Mesodermal cell (in vitro differentiated cells): ENCODE data around the gene MAD2L1.

Experiments
- H3K27ac ChIP-seq: 2 replicates; pipeline ENCODE4 v1.7.0; 2013; ENCODE audit warnings: mild to moderate bottlenecking, low read depth, low read length, moderate library complexity; ENCODE audit not compliant: severe bottlenecking
- H3K36me3 ChIP-seq: 2 replicates; pipeline ENCODE4 v1.7.1; 2013; ENCODE audit warnings: mild to moderate bottlenecking, low read length, moderate library complexity; ENCODE audit not compliant: control insufficient read depth, insufficient read depth
- H3K4me1 ChIP-seq: one replicate; pipeline ENCODE4 v1.7.1; 2013; ENCODE audit warnings: mild to moderate bottlenecking, low read length; ENCODE audit not compliant: insufficient read depth, control insufficient read depth, poor library complexity, severe bottlenecking
- H3K4me3 ChIP-seq: 2 replicates; pipeline ENCODE4 v1.7.0; 2013; ENCODE audit warnings: low read length, control low read depth, mild to moderate bottlenecking; ENCODE audit not compliant: insufficient read depth, poor library complexity, severe bottlenecking; ENCODE audit errors: extremely low read depth
- H3K9me3 ChIP-seq: 2 replicates; pipeline ENCODE4 v1.7.1; 2013; ENCODE audit warnings: mild to moderate bottlenecking, low read length, moderate library complexity; ENCODE audit not compliant: control insufficient read depth
- WGBS, 2 experiments: methylation state at CpG; one replicate each; pipeline ENCODE4 v1.1.5; 2013; ENCODE audit warnings: missing lambda C conversion rate in 2 of 2; ENCODE audit not compliant: insufficient coverage in 2 of 2; 5-methylcytosine and 5-hydroxymethylcytosine counted together

The MAD2L1 gene

DNA sequence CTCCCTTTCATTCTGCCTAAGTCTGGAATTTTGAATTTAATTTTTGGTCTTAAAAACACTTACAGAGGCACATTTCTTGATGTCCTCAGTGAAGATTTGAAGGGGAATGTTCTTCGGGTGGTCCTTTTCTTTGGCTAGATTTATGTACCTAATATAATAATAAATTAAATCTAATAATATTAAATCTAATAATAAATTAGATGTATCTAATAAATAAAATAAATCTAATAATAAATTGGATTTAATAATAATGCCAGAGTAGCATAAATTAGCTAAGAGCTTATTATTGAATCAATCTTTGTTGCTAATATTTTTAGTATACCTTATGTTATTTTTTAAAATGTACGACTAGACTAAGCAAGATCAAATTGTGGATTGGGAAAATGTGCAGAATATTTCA lies 39.8 kb downstream of the MAD2L1 start:
- Histone ChIP-seq H3K27ac (no peak overlapping the region), H3K4me3 (no peak overlapping the region), H3K36me3 (no peaks in the 10 kb centered on the region), H3K4me1 (no peaks in the 10 kb centered on the region), H3K9me3 (no peaks in the 10 kb centered on the region)
- WGBS, 2 experiments = no CpG with 5 or more reads among the region's 2 CpGs

DNA sequence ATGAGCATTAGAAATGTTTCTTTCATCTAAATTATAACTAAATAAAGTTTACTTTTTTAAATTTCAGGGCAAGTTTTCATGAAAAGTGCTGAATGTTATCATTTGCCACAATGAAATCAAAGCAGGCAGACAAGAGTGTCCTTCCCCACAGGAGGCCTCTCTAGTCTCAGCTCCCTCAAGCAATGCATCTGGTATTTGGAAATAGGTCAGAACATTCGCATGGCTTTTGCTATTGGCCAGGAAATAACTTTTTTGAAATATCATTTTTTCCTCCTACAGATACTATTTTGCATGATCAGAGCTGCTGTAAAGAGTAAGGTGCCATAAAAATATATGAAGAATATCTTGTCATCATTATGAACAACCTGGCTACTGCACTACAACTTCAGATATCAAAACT lies 41.1 kb downstream of the MAD2L1 start:
- no CpG with 5 or more reads among the region's 1 CpG for WGBS, 2 experiments
- Histone ChIP-seq H3K4me3 (no peak overlapping the region), H3K4me1 (no peaks in the 10 kb centered on the region), H3K27ac (no peak overlapping the region), H3K9me3 (no peaks in the 10 kb centered on the region), H3K36me3 (no peaks in the 10 kb centered on the region)

DNA sequence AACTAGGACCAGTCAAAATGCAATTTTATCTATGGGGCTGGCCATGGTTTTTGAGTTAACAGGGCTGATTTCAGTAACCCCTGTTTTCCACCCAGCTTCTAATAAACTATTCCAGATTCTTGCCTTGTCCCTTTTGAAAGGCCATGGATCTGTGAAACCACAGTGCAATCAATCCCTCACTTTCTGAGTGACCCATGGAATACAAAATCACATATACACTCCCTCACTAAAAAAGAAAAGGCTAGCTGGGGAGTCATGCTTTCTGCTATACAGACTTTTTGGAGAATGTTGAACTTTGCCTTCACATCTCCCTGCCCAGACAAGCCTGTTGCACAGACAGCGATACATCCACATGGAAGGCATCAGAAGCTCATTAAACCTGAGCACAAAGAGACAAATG lies 47.9 kb downstream of the MAD2L1 start:
- H3K4me1 ChIP-seq = no peaks in the 10 kb centered on the region
- H3K4me3 ChIP-seq = no peak overlapping the region
- no peak overlapping the region for H3K27ac ChIP-seq
- H3K9me3 ChIP-seq = no peaks in the 10 kb centered on the region
- H3K36me3 ChIP-seq = no peaks in the 10 kb centered on the region
- WGBS, 2 experiments = 100% methylated on average over 1 of the region's 1 CpG; no CpG with 5 or more reads in 1 of the 2 experiments

DNA sequence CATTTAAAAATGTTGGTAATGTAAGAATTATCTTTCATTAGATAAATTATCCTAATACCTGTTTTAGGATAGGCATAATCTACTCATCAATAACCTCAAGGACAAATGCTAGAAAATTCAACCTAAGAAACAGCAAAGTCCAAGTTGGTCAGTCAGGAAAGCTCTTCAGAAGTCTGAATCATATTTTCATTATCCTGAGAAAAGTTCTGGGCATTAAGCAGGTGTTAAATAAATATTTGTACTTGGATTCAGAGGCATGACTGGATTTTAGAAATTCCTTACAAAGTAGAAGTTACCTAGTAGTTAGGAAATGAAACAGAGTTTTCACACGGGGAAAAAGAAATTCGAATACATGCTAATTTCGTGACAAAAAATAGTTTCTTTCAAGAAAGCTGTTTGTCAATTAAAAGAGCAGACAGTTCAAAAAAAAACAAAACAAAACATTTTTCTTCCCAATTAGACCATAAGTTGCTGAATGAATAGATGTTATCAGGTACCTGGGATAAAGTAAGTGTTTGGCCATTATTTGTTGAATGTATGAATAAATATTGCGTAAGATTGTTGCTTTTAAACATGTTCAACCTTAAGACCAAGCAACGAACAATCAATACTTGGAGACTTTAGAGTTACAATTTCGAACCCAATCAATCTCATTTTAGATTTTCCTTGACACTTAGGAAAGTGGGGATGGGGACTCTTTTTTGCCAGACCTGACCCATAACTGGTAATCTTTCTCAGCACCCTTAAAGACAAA lies 48.5 kb downstream of the MAD2L1 start:
- H3K36me3 ChIP-seq = no peaks in the 10 kb centered on the region

DNA sequence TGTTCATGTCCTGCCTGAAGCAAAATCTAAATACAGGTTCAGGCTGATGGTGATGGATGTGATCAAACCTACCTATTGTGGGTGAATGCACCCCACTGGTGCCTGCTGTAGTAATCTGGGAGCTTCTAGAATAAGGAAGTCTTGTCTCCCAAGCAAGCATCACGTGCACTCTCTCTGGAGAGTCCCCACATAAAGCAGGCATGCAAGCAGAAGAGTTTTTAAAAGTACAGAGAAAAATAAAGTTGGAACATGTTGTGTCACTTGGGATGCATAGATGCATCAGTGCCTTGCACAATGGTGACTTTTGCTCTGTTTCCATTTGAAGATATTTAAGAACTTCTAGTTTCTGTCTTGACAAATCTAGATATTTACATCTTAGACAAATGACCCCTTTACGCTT lies 54.9 kb downstream of the MAD2L1 start:
- Histone ChIP-seq H3K27ac (no peak overlapping the region), H3K4me1 (no peaks in the 10 kb centered on the region), H3K9me3 (no peaks in the 10 kb centered on the region), H3K36me3 (no peaks in the 10 kb centered on the region), H3K4me3 (no peak overlapping the region)
- 82 to 100% methylated on average over 1 of the region's 2 CpGs for WGBS, 2 experiments

More for the DNA sequence above, 48.5 kb downstream of the MAD2L1 start:
- 85 to 92% methylated on average over 3 of the region's 6 CpGs for WGBS, 2 experiments
- Histone ChIP-seq H3K4me1 (no peaks in the 10 kb centered on the region), H3K4me3 (no peak overlapping the region), H3K27ac (no peak overlapping the region), H3K9me3 (no peaks in the 10 kb centered on the region)

DNA sequence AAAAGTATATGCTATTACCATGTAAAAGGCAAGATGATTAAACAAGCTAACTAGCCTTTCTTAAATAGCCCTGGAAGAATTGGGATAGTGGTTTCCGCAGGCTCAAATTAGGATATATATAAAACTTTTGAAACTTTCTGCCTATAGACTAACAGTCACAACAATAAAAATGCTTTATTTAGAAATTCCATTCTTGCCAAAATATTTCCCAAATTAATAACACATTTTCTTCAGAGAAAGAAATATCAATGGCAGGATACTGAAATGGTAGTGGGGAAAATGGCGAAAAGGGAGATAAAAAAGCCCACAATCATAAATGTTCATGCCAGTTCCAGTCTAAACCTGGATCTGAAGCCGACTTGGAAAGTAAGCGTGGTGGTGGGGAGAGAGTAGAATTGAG lies 56.0 kb downstream of the MAD2L1 start:
- no peak overlapping the region for H3K4me3 ChIP-seq

DNA sequence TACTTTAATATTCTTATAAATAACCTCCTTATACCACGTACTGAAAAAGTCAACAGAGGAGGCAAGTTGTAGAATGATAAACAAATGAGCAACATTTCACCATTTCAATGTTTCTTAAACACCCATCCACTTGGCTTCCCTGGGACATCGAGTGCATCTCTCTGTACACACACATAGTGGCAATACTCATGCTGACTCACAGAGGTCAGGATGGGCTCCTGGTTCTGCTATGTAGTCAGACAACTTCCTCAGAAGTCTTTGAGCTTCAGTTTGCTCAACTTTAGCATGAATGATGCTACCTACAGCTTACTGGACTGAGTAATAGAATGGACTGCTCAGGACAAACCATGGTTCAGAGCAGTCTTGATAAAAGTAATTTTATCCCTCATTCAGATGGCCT lies 56.9 kb downstream of the MAD2L1 start:
- H3K36me3 ChIP-seq = no peaks in the 10 kb centered on the region
- no peak overlapping the region for H3K27ac ChIP-seq
- 88 to 100% methylated on average over 1 of the region's 2 CpGs for WGBS, 2 experiments
- no peak overlapping the region for H3K4me3 ChIP-seq
- no peaks in the 10 kb centered on the region for H3K4me1 ChIP-seq
- H3K9me3 ChIP-seq = no peaks in the 10 kb centered on the region

More for the DNA sequence above, 56.0 kb downstream of the MAD2L1 start:
- no CpG with 5 or more reads among the region's 4 CpGs for WGBS, 2 experiments
- H3K9me3 ChIP-seq = no peaks in the 10 kb centered on the region
- H3K36me3 ChIP-seq = no peaks in the 10 kb centered on the region
- H3K27ac ChIP-seq = no peak overlapping the region
- no peaks in the 10 kb centered on the region for H3K4me1 ChIP-seq

- Histone ChIP-seq H3K4me1 (no peaks in the 10 kb centered on the region), H3K4me3 (no peak overlapping the region), H3K36me3 (no peaks in the 10 kb centered on the region), H3K27ac (no peak overlapping the region), H3K9me3 (no peaks in the 10 kb centered on the region)
- WGBS, 2 experiments = 100% methylated on average over 1 of the region's 4 CpGs
Observed at GRCh38 chr4:120008957-120009356, 57.7 kb downstream of the MAD2L1 start.

DNA sequence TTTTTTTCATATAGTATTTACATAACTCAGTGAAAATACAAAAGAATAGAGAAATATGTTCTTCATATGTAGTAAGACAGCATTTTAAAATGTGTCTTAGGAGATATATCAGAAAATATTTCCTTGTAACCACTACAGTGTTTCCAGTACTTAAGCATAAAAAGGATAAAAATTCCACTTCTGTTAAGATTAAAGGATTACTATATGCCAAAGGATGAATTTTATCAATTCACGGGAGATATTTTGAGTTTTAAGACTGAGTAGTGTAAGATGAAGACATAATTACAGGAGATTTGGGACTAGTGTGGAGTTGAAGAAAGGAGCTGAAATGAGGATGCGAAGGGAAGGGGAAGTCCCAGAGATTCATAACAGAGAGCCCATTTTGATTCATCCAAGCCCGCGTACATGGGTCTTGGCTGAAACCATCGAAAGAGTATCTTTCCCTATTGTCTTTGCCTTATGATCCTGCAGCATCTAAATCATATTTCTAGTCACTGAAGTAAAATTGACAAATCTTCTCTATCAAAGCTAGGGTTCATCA lies 58.7 kb downstream of the MAD2L1 start:
- no peaks in the 10 kb centered on the region for H3K9me3 ChIP-seq
- H3K4me3 ChIP-seq = no peak overlapping the region
- no peaks in the 10 kb centered on the region for H3K36me3 ChIP-seq
- H3K27ac ChIP-seq = no peak overlapping the region
- no peaks in the 10 kb centered on the region for H3K4me1 ChIP-seq
- 88 to 99% methylated on average over 5 of the region's 5 CpGs for WGBS, 2 experiments

- Histone ChIP-seq H3K36me3 (no peaks in the 10 kb centered on the region), H3K27ac (no peak overlapping the region), H3K9me3 (no peaks in the 10 kb centered on the region), H3K4me3 (no peak overlapping the region), H3K4me1 (no peaks in the 10 kb centered on the region)
- 71 to 83% methylated on average over 2 to 3 of the region's 5 CpGs for WGBS, 2 experiments
Observed at GRCh38 chr4:120007191-120007871, 59.3 kb downstream of the MAD2L1 start.
